ENCODE measurements around the gene WDR18. TPM values are rescaled to one million over a fixed set of nuclear protein-coding genes. Genes with fewer than 3 reads are reported as not detected.

WDR18 gene
- total RNA-seq, 4 donors from 2014 or later: 9.9 to 30.3 (median 28.4) TPM

DNA sequence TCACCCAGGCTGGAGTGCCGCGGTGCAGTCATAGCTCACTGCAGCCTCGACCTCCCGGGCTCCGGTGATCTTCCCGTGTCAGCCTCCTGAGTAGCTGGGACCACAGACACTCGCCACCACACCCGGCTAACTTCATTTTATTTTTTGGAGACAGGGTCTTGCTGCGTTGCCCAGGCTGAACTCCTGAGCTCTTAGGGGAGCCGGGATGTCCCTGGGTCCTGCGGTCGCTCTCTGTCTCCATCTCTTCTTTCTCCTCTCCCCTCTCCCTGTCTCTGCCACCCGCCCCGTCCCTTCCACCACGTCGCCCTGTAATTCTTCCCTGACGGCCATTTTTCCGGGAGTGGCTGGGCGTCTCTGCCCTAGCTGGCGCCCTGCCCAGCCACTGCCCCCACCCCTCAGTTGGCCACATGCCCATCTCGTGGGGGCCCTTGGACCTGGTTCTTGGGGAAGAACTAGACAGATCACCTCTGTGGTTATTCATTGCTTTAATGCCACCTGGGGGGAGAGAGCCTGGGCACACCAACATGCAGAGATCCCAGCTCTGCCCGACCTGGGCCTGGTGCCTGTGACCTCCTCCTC lies 39.4 kb upstream of the WDR18 start:
- Histone ChIP-seq H3K36me3 (peaks cover 0 to 15% (median 13%) of the 10 kb centered on the region in 4 donors), H3K9me3 (no peaks in the 10 kb centered on the region), H3K4me1 (peaks cover 11 to 28% (median 26%) of the 10 kb centered on the region in 4 donors), H3K4me3 (no peak overlapping the region), H3K27ac (replicated peaks in 1 of 4) (no peak overlapping the region), H3K27me3 (no peaks in the 10 kb centered on the region)
- 79% methylated on average over 22 of the region's 22 CpGs for WGBS
- DNase-seq (ENCODE audit: extremely low spot score): no peak
- TF ChIP-seq EP300 (IDR thresholded peaks at IDR 0.05) (no peak), POLR2A (IDR thresholded peaks at IDR 0.05; ENCODE audit: low read depth) (no peak), POLR2AphosphoS5 (IDR thresholded peaks at IDR 0.05) (no peak)
- TF ChIP-seq, protein P1, sequence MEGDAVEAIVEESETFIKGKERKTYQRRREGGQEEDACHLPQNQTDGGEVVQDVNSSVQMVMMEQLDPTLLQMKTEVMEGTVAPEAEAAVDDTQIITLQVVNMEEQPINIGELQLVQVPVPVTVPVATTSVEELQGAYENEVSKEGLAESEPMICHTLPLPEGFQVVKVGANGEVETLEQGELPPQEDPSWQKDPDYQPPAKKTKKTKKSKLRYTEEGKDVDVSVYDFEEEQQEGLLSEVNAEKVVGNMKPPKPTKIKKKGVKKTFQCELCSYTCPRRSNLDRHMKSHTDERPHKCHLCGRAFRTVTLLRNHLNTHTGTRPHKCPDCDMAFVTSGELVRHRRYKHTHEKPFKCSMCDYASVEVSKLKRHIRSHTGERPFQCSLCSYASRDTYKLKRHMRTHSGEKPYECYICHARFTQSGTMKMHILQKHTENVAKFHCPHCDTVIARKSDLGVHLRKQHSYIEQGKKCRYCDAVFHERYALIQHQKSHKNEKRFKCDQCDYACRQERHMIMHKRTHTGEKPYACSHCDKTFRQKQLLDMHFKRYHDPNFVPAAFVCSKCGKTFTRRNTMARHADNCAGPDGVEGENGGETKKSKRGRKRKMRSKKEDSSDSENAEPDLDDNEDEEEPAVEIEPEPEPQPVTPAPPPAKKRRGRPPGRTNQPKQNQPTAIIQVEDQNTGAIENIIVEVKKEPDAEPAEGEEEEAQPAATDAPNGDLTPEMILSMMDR (IDR thresholded peaks at IDR 0.05): no peak
- intact Hi-C loops (cut with DNase I): loop anchor here (5.0 kb wide), 1 partner anchor 33 kb away; no protein-coding TSS in a partner anchor

DNA sequence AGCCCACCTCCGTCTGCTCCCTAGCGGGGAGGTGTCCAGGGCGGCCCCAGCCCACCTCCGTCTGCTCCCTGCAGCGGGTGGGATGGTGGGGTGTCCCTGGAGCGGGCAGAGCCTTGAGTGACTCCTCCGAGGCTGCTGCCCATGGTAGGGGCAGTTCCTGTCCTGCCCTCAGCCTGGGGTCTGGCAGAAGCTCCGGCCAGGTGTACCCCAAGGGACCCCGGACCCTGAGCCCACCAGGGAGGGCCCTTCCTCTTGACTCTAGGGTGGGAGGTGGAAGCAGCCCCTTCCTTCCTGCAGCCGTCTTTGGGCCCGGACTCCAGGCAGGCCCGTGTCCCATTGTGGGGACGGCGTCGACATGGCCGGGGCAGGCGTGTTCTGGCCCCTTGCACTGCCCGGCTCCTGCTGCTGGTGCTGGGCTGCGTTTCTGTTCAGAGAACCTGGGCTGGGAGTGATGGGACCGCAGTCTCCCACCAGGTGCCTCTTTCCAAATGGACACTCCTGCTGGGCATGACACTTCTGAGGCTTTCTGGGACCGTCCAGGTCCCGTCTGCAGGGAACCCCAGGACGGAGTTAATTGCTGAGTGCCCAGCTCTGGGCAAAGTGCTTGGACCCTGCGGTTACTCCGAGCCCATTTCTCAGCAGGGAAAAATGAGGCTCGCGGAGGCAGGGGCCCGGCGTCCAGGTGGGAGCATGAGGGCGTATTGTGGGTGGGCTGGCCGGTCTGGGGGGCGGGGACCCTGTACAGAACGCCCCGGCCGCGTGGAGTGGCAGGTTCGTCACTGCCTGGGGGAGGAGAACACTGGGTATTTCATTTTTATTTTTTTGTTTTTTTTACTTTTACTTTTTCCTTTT lies 38.5 kb upstream of the WDR18 start:
- H3K27ac ChIP-seq (replicated peaks in 1 of 4): no peak overlapping the region
- TF ChIP-seq EP300 (IDR thresholded peaks at IDR 0.05) (no peak), POLR2AphosphoS5 (IDR thresholded peaks at IDR 0.05) (no peak), POLR2A (IDR thresholded peaks at IDR 0.05; ENCODE audit: low read depth) (no peak)
- TF ChIP-seq, protein P1 (IDR thresholded peaks at IDR 0.05): no peak
- H3K36me3 ChIP-seq: peaks cover 0 to 15% (median 13%) of the 10 kb centered on the region in 4 donors
- 89% methylated on average over 32 of the region's 37 CpGs for WGBS
- no peak overlapping the region for H3K4me3 ChIP-seq
- H3K27me3 ChIP-seq: no peaks in the 10 kb centered on the region
- peaks cover 5 to 23% (median 17%) of the 10 kb centered on the region in 4 donors for H3K4me1 ChIP-seq
- no peak for DNase-seq (ENCODE audit: extremely low spot score)
- intact Hi-C loops (cut with DNase I): no loop called here
- no peaks in the 10 kb centered on the region for H3K9me3 ChIP-seq

DNA sequence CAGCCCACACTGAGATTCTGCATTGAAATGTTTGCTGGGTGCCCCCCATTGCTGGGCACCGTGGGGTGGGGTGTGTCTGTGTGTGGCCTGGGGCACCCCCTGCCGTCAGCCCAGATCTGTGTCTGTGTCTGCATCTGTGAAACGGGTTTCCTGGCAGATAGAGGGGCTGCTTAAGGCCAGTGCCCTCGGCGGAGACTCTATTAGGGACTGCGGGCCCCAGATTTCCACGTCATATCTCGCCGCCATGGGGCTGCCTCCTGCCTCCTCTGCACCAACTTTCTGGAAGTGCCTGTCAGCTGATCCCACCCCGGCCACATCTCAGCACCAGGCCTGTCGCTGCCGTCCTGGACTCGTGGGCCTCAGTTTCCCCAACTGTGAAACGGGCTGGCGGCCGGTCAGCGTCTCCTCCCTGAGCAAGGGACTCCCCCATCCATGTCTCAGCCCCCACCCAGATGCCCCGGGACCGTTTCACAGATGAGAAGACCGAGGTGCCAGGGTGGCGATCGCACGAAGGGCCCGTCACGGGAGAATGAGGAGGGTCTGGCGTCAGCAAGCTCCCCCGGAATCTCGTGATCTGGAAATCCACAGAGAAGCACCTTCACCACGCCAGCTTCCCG lies 36.9 kb upstream of the WDR18 start:
- Histone ChIP-seq H3K4me1 (peaks cover 0 to 8% (median 4%) of the 10 kb centered on the region in 4 donors), H3K9me3 (no peaks in the 10 kb centered on the region), H3K27ac (replicated peaks in 1 of 4) (peak overlapping the region in 1 of 4 donors; percentile 18), H3K36me3 (peaks cover 0 to 14% (median 12%) of the 10 kb centered on the region in 4 donors), H3K4me3 (no peak overlapping the region), H3K27me3 (no peaks in the 10 kb centered on the region)
- WGBS: 90% methylated on average over 22 of the region's 30 CpGs
- intact Hi-C loops (cut with DNase I): no loop called here
- TF ChIP-seq POLR2A (IDR thresholded peaks at IDR 0.05; ENCODE audit: low read depth) (no peak), POLR2AphosphoS5 (IDR thresholded peaks at IDR 0.05) (no peak), EP300 (IDR thresholded peaks at IDR 0.05) (no peak)
- TF ChIP-seq, protein P1 (IDR thresholded peaks at IDR 0.05): no peak
- no peak for DNase-seq (ENCODE audit: extremely low spot score)

DNA sequence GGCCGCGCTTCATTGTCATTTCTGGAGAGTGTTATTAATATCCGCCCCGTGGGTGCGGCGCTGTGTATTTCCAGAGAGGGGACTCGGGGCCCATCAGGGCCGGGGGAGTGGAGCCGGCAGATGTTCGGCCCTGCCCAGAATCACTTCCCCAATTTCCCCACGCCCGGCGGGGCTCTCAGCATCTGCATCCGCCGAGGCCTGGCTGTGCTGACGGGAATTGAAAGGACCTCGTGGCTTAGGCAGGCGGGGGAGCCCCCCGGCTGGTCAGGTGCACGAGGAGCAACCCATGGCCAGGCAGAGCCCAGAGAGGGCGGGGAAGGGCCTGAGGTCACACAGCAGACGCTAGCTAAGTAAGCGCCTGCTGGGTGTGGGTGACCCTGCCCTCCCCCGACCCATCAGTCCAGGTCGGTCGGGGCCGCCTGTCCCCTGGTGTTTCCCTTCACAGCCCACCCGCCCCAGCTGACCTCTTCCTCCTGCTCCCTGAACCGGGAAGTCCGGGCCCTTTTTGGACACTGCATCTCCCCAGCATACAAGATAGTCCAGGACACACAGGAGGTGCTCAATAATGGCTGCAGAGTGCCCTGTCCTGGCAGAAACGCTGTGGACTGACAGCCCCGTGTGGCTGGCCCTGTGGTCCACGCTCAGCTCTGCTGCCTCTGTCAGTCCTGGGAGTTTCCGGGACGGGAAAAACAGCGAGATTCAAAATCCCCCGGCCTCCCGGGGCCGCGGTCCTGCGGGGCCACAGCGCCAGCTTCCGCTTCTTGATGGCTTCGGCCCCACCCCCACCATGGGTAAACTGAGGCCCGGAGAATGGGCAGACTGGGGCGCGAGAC lies 36.2 kb upstream of the WDR18 start:
- Histone ChIP-seq H3K27me3 (no peaks in the 10 kb centered on the region), H3K36me3 (peaks cover 0 to 10% (median 7%) of the 10 kb centered on the region in 4 donors), H3K27ac (replicated peaks in 1 of 4) (no peak overlapping the region), H3K4me1 (peaks cover 3 to 12% (median 8%) of the 10 kb centered on the region in 4 donors), H3K4me3 (no peak overlapping the region), H3K9me3 (no peaks in the 10 kb centered on the region)
- intact Hi-C loops (cut with DNase I): no loop called here
- TF ChIP-seq, protein P1 (IDR thresholded peaks at IDR 0.05): no peak
- TF ChIP-seq POLR2AphosphoS5 (IDR thresholded peaks at IDR 0.05): peak in 1 of 2 donors; percentile 48
- no peak for DNase-seq (ENCODE audit: extremely low spot score)
- WGBS: 85% methylated on average over 38 of the region's 47 CpGs

Measured in esophagus muscularis mucosa (tissue), 4 donors.